ENCODE data around the gene FAM110A.
"Not testable (repeated sequence)": the region's sequence is repeated elsewhere in the genome, so short reads cannot be mapped to it uniquely, and the experiment has no call there.

Gene FAM110A

DNA sequence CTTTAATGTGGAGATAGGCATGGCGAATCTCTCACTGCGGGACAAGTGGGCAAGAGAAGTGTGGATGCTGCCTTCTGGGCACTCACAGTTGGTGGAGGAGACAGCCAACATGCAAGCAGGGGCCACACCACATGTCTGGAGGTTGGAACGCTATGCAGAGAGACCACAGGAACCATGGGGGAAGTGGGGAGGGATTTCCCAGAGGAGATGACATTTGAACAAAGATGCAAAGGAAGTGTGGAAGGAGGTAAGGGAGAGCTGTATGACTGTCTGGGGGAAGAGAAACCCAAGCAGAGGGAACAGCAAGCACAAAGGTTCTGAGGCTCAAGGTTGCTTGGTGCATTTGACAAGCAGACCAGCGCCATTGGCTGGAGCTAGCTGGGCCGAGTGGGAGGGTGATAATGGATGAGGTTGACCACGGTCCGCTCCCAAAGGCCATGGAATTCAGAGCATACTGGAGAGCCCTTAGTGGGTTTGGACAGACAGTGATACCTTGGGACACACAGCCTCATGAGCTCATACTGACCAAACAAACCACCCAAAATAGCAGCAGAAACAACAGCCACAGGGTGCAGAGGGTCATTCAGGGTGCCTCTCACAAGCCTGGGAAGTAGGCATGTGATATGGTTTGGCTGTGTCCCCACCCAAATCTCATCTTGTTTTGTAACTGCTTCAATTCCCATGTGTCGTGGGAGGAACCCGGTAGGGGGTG, 7.6 kb upstream of the FAM110A start:
- H3K9me3 ChIP-seq (ENCODE audit: severe bottlenecking): no peaks in the 10 kb centered on the region
- TF ChIP-seq CTCF (IDR thresholded peaks at IDR 0.05; ENCODE audit: low read depth, low read length): no peak
- no peaks in the 10 kb centered on the region for H3K27me3 ChIP-seq (ENCODE audit: insufficient read depth, low read depth, severe bottlenecking)
- H3K36me3 ChIP-seq: no peaks in the 10 kb centered on the region
- DNase-seq: no peak
- no peak overlapping the region for H3K4me3 ChIP-seq (ENCODE audit: low read depth, low read length)
- H3K27ac ChIP-seq: no peak overlapping the region

- H3K9me3 ChIP-seq (ENCODE audit: severe bottlenecking): no peaks in the 10 kb centered on the region
- no peak for TF ChIP-seq CTCF (IDR thresholded peaks at IDR 0.05; ENCODE audit: low read depth, low read length)
- no peak for DNase-seq
- no peaks in the 10 kb centered on the region for H3K36me3 ChIP-seq
- H3K27ac ChIP-seq: no peak overlapping the region
- no peak overlapping the region for H3K4me3 ChIP-seq (ENCODE audit: low read depth, low read length)
- no peaks in the 10 kb centered on the region for H3K27me3 ChIP-seq (ENCODE audit: insufficient read depth, low read depth, severe bottlenecking)
Measured at GRCh38 chr20:826695-827323, 6.7 kb upstream of the FAM110A start.

- not testable (repeated sequence) for H3K36me3 ChIP-seq; H3K4me3 ChIP-seq (ENCODE audit: low read depth, low read length); H3K9me3 ChIP-seq (ENCODE audit: severe bottlenecking); H3K27ac ChIP-seq; H3K27me3 ChIP-seq (ENCODE audit: insufficient read depth, low read depth, severe bottlenecking); DNase-seq
Measured at GRCh38 chr20:827981-828380, 5.5 kb upstream of the FAM110A start.

- no peaks in the 10 kb centered on the region for H3K9me3 ChIP-seq (ENCODE audit: severe bottlenecking)
- no peak for DNase-seq
- no peak for TF ChIP-seq CTCF (IDR thresholded peaks at IDR 0.05; ENCODE audit: low read depth, low read length)
- no peak overlapping the region for H3K4me3 ChIP-seq (ENCODE audit: low read depth, low read length)
- no peak overlapping the region for H3K27ac ChIP-seq
- no peaks in the 10 kb centered on the region for H3K27me3 ChIP-seq (ENCODE audit: insufficient read depth, low read depth, severe bottlenecking)
- no peaks in the 10 kb centered on the region for H3K36me3 ChIP-seq
Measured at GRCh38 chr20:828987-829386, 4.5 kb upstream of the FAM110A start.

DNA sequence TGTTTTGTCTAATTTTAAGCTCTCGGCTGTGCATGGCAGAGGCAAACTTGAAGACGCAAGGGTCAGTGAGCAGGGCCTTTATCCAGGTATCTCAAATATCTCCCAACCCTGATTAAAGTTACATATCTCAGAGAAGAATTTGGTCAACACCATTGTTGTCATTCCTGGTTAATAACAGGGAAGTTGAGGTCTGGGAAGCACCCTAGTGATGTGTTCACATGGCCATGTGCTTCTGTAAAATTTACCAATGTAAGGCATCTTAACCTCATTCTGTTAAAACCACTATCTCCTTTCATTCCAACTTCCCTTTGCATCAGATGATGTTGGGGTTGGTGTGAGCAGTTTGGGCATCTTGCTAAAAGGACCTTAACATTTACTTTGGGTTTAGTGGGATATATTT, 4.0 kb upstream of the FAM110A start:
- H3K27ac ChIP-seq: no peak overlapping the region
- no peak for DNase-seq
- no peaks in the 10 kb centered on the region for H3K9me3 ChIP-seq (ENCODE audit: severe bottlenecking)
- no peak overlapping the region for H3K4me3 ChIP-seq (ENCODE audit: low read depth, low read length)
- TF ChIP-seq CTCF (IDR thresholded peaks at IDR 0.05; ENCODE audit: low read depth, low read length): no peak
- H3K27me3 ChIP-seq (ENCODE audit: insufficient read depth, low read depth, severe bottlenecking): no peaks in the 10 kb centered on the region
- no peaks in the 10 kb centered on the region for H3K36me3 ChIP-seq

- no peaks in the 10 kb centered on the region for H3K27me3 ChIP-seq (ENCODE audit: insufficient read depth, low read depth, severe bottlenecking)
- H3K9me3 ChIP-seq (ENCODE audit: severe bottlenecking): no peaks in the 10 kb centered on the region
- no peak overlapping the region for H3K27ac ChIP-seq
- TF ChIP-seq CTCF (IDR thresholded peaks at IDR 0.05; ENCODE audit: low read depth, low read length): no peak
- DNase-seq: no peak
- no peak overlapping the region for H3K4me3 ChIP-seq (ENCODE audit: low read depth, low read length)
- no peaks in the 10 kb centered on the region for H3K36me3 ChIP-seq
Measured at GRCh38 chr20:830011-830521, 3.4 kb upstream of the FAM110A start.

Data from WERI-Rb-1 (cell line).